ENCODE measurements around the gene ATG2A. TPM values are rescaled to one million over a fixed set of nuclear protein-coding genes. Genes with fewer than 3 reads are reported as not detected.

Gene ATG2A
- total RNA-seq, 5 donors from 2014 or later (not counting 1 experiment from before 2014, with no cell fraction given) = 50.9 to 165 (median 55.4) TPM

- Mint-ChIP-seq H3K4me3 (no peak overlapping the region), H3K4me1 (peaks cover 10 to 13% (median 13%) of the 10 kb centered on the region in 3 donors), H3K9me3 (no peaks in the 10 kb centered on the region), H3K27ac (no peak overlapping the region), H3K27me3 (no peaks in the 10 kb centered on the region), H3K36me3 (peaks cover 7% of the 10 kb centered on the region)
- Histone ChIP-seq H3K27me3 (replicated peaks in 1 of 2; ENCODE audit: control insufficient read depth in 2 of 2, extremely low read depth in 1 of 2, insufficient read depth in 2 of 2, low read length in 1 of 2) (no peaks in the 10 kb centered on the region), H3K36me3 (ENCODE audit: control insufficient read depth in 2 of 2, extremely low read depth in 1 of 2, insufficient read depth in 1 of 2, low read length in 1 of 2) (peaks cover 12 to 13% of the 10 kb centered on the region in 2 donors), H3K4me1 (ENCODE audit: control insufficient read depth in 1 of 2, extremely low read depth in 1 of 2, insufficient read depth in 2 of 2, low read length in 2 of 2) (peaks cover 10 to 26% of the 10 kb centered on the region in 2 experiments), H3K9me3 (no peaks in the 10 kb centered on the region), H3K27ac (ENCODE audit: low read length) (no peak overlapping the region), H3K4me3 (ENCODE audit: control insufficient read depth in 1 of 2, extremely low read depth in 1 of 2, low read length in 1 of 2) (no peak overlapping the region)
- 77% methylated on average over 5 of the region's 5 CpGs for WGBS (ENCODE audit: insufficient coverage)
- ATAC-seq (replicated peaks in 1 of 4) (no peak), DNase-seq (no peak)
- POLR2A ChIA-PET = no interaction called here
- CTCF ChIA-PET = interaction anchor here (0.6 to 1.0 kb wide), 2 partner anchors 44 to 48 kb away, joined by 3 to 4 read pairs; no protein-coding TSS in a partner anchor
These were observed 25.1 kb downstream of the ATG2A start for GRCh38 chr11:64891880-64892279.

DNA sequence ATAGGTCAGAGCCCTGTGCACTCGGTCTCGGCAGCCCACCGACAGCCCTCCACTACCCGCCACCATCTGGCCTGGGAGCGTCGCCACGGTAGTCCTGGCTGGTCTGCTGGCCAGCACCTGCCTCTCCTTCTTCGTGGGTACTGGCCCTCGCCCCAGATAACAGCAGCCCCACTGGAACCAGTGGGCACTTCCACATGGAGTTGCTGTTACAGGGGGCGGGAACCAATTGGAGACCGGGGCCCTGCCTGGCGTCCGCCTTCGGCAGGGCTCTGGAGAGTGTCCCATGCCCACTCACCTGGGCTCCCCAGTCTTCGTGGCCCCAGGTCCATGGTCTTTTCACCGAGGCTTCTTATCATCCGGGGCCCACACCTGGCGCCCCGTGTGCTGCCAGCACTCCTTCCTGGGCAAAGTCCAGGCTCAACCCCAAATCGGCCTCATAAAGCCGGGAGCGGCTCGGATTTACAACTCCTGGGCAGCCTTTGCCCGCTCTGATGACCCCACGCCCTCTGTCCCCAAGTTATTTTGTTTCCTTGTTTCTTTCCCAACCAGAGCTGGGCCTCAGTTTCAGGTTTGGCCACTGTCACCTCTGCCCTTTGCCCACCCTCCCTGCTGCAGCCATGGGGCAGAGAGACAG, 25.7 kb downstream of the ATG2A start:
- H3K27me3 Mint-ChIP-seq = no peaks in the 10 kb centered on the region

GRCh38 chr11:64890522-64890939, 26.5 kb downstream of the ATG2A start:
- H3K27ac ChIP-seq (ENCODE audit: low read length) = no peak overlapping the region
- Mint-ChIP-seq H3K27me3 (no peaks in the 10 kb centered on the region), H3K9me3 (no peaks in the 10 kb centered on the region), H3K4me3 (no peak overlapping the region), H3K27ac (peak overlapping the region in 1 of 2 donors; percentile 57), H3K4me1 (peaks cover 17 to 22% (median 20%) of the 10 kb centered on the region in 3 donors), H3K36me3 (peaks cover under 1% of the 10 kb centered on the region)
- H3K36me3 ChIP-seq (ENCODE audit: control insufficient read depth in 2 of 2, extremely low read depth in 1 of 2, insufficient read depth in 1 of 2, low read length in 1 of 2) = peaks cover 4 to 5% of the 10 kb centered on the region in 2 donors
- CTCF ChIA-PET = interaction anchor here (1.3 to 1.4 kb wide), 2 partner anchors 42 to 43 kb away, joined by 5 read pairs; no protein-coding TSS in a partner anchor
- H3K4me3 ChIP-seq (ENCODE audit: control insufficient read depth in 1 of 2, extremely low read depth in 1 of 2, low read length in 1 of 2) = no peak overlapping the region
- no peaks in the 10 kb centered on the region for H3K9me3 ChIP-seq
- H3K4me1 ChIP-seq (ENCODE audit: control insufficient read depth in 1 of 2, extremely low read depth in 1 of 2, insufficient read depth in 2 of 2, low read length in 2 of 2) = peaks cover 13 to 27% of the 10 kb centered on the region in 2 experiments
- DNase-seq (no peak), ATAC-seq (replicated peaks in 1 of 4) (no peak)
- H3K27me3 ChIP-seq (replicated peaks in 1 of 2; ENCODE audit: control insufficient read depth in 2 of 2, extremely low read depth in 1 of 2, insufficient read depth in 2 of 2, low read length in 1 of 2) = no peaks in the 10 kb centered on the region
- 100% methylated on average over 7 of the region's 7 CpGs for WGBS (ENCODE audit: insufficient coverage)
- POLR2A ChIA-PET = interaction anchor here in 1 of 2 donors (0.5 to 0.6 kb wide), 2 partner anchors 34 to 47 kb away, joined by 3 to 4 read pairs; no protein-coding TSS in a partner anchor

More for the DNA sequence above, 25.7 kb downstream of the ATG2A start:
- peaks cover 7% of the 10 kb centered on the region for H3K36me3 Mint-ChIP-seq
- ChIA-PET POLR2A (interaction anchor here in 1 of 2 donors (0.5 kb wide), 1 partner anchor 48 kb away, joined by 3 read pairs; no protein-coding TSS in a partner anchor), CTCF (interaction anchor here (0.6 to 1.4 kb wide), 4 partner anchors 43 to 47 kb away, joined by 3 to 5 read pairs (median 4); no protein-coding TSS in a partner anchor)
- H3K4me3 Mint-ChIP-seq = no peak overlapping the region
- peaks cover 7% of the 10 kb centered on the region in 2 donors for H3K36me3 ChIP-seq (ENCODE audit: control insufficient read depth in 2 of 2, extremely low read depth in 1 of 2, insufficient read depth in 1 of 2, low read length in 1 of 2)
- H3K9me3 Mint-ChIP-seq = no peaks in the 10 kb centered on the region
- H3K9me3 ChIP-seq = no peaks in the 10 kb centered on the region
- no peak overlapping the region for H3K4me3 ChIP-seq (ENCODE audit: control insufficient read depth in 1 of 2, extremely low read depth in 1 of 2, low read length in 1 of 2)
- H3K4me1 ChIP-seq (ENCODE audit: control insufficient read depth in 1 of 2, extremely low read depth in 1 of 2, insufficient read depth in 2 of 2, low read length in 2 of 2) = peaks cover 10 to 26% of the 10 kb centered on the region in 2 experiments
- 95% methylated on average over 25 of the region's 25 CpGs for WGBS (ENCODE audit: insufficient coverage)
- no peak for DNase-seq
- peaks cover 10 to 14% (median 13%) of the 10 kb centered on the region in 3 donors for H3K4me1 Mint-ChIP-seq
- no peak for ATAC-seq (replicated peaks in 1 of 4)
- H3K27me3 ChIP-seq (replicated peaks in 1 of 2; ENCODE audit: control insufficient read depth in 2 of 2, extremely low read depth in 1 of 2, insufficient read depth in 2 of 2, low read length in 1 of 2) = no peaks in the 10 kb centered on the region
- no peak overlapping the region for H3K27ac Mint-ChIP-seq
- H3K27ac ChIP-seq (ENCODE audit: low read length) = no peak overlapping the region

DNA sequence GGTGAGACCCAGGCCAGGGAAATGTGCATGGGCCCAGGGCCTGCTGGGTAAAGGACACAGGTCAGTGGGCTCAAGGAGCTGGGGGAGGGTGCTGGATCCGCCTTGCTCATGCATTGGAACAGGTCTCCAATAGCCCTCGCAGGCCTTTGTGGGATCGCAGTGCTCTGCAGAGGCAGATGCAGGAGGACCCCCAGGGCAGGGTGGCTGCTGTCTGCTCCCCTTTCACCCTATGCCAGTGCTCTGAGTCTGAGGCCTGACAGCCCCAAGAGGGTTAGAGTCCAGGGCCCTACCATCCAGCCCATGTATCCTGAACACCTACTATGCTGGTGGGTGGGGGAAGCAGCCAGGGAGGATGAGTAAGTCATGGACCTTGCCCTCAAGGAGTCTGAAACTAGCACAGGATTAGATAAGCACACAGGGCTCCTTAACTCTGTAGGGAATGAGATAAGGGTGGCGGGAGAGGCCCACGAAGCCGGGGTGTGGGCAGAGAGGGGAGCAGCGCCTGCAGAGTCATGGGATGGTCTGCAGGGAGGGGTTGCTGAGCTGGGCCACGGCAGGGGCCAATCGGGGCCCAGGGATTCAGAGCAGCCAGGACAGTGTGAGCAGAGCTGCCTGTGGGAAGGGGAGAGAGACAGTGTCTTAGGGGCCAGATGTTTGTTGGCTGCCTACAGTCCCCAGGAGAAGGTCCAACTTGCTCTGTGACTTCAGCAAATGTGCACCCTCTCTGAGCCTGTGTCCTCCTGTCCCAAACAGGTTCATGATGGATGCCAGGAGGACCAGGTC, 28.1 kb downstream of the ATG2A start:
- H3K27ac ChIP-seq (ENCODE audit: low read length) = no peak overlapping the region
- no peaks in the 10 kb centered on the region for H3K27me3 ChIP-seq (replicated peaks in 1 of 2; ENCODE audit: control insufficient read depth in 2 of 2, extremely low read depth in 1 of 2, insufficient read depth in 2 of 2, low read length in 1 of 2)
- no peaks in the 10 kb centered on the region for H3K9me3 Mint-ChIP-seq
- WGBS (ENCODE audit: insufficient coverage) = 89% methylated on average over 8 of the region's 9 CpGs
- no peak overlapping the region for H3K4me3 ChIP-seq (ENCODE audit: control insufficient read depth in 1 of 2, extremely low read depth in 1 of 2, low read length in 1 of 2)
- ATAC-seq (replicated peaks in 1 of 4) (no peak), DNase-seq (no peak)
- POLR2A ChIA-PET = no interaction called here
- no peak overlapping the region for H3K4me3 Mint-ChIP-seq
- H3K4me1 Mint-ChIP-seq = peaks cover 24 to 32% (median 29%) of the 10 kb centered on the region in 3 donors
- H3K27ac Mint-ChIP-seq = no peak overlapping the region
- H3K27me3 Mint-ChIP-seq = no peaks in the 10 kb centered on the region
- no peaks in the 10 kb centered on the region for H3K9me3 ChIP-seq
- H3K4me1 ChIP-seq (ENCODE audit: control insufficient read depth in 1 of 2, extremely low read depth in 1 of 2, insufficient read depth in 2 of 2, low read length in 2 of 2) = peaks cover 16 to 30% of the 10 kb centered on the region in 2 experiments
- CTCF ChIA-PET = interaction anchor here in 1 of 2 donors (1.3 to 1.4 kb wide), 2 partner anchors 10 to 38 kb away, joined by 4 to 5 read pairs; partner anchors contain the start of gene EHD1
- peaks cover 0 to 5% of the 10 kb centered on the region in 2 donors for H3K36me3 ChIP-seq (ENCODE audit: control insufficient read depth in 2 of 2, extremely low read depth in 1 of 2, insufficient read depth in 1 of 2, low read length in 1 of 2)
- H3K36me3 Mint-ChIP-seq = no peaks in the 10 kb centered on the region

DNA sequence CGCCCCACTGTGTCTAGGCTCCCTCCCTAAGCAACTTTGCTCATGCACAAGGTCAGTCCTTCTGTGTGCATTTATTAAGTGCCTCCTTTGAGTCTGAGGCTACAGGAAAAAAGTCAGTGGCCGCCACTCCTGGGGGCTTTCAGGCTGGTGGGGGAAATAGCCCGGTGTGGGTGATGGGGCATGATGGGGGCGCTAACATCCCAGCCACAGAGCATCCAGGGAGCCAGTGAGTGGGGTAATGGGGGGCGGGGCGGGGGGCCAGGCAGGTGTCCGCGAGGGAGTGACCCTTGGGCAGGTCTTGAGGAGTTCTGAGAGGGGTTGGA, 28.6 kb downstream of the ATG2A start:
- Histone ChIP-seq H3K4me1 (ENCODE audit: control insufficient read depth in 1 of 2, extremely low read depth in 1 of 2, insufficient read depth in 2 of 2, low read length in 2 of 2) (peaks cover 15 to 34% of the 10 kb centered on the region in 2 experiments), H3K36me3 (ENCODE audit: control insufficient read depth in 2 of 2, extremely low read depth in 1 of 2, insufficient read depth in 1 of 2, low read length in 1 of 2) (peaks cover 0 to 5% of the 10 kb centered on the region in 2 donors), H3K27me3 (replicated peaks in 1 of 2; ENCODE audit: control insufficient read depth in 2 of 2, extremely low read depth in 1 of 2, insufficient read depth in 2 of 2, low read length in 1 of 2) (no peaks in the 10 kb centered on the region), H3K27ac (ENCODE audit: low read length) (peak overlapping the region; percentile 24), H3K9me3 (no peaks in the 10 kb centered on the region), H3K4me3 (ENCODE audit: control insufficient read depth in 1 of 2, extremely low read depth in 1 of 2, low read length in 1 of 2) (peak overlapping the region; percentile 11 to 23)
- ChIA-PET CTCF (interaction anchor here (0.5 to 1.6 kb wide), 11 partner anchors 10 to 45 kb away, joined by 3 to 11 read pairs (median 3); partner anchors contain the start of genes CDC42BPG (in 1 of the 2) and EHD1 (in 1 of the 2)), POLR2A (no interaction called here)
- Mint-ChIP-seq H3K36me3 (no peaks in the 10 kb centered on the region), H3K4me3 (peak overlapping the region; percentile 59 to 76 (median 73)), H3K4me1 (peaks cover 24 to 33% (median 32%) of the 10 kb centered on the region in 3 donors), H3K27ac (peak overlapping the region; percentile 79 to 88), H3K27me3 (no peaks in the 10 kb centered on the region), H3K9me3 (no peaks in the 10 kb centered on the region)
- no peak for ATAC-seq (replicated peaks in 1 of 4)
- WGBS (ENCODE audit: insufficient coverage) = 66% methylated on average over 6 of the region's 8 CpGs
- no peak for DNase-seq

Measured in T-cell (primary cell).